Activated CD8-positive, alpha-beta memory T cell treated with anti-CD3 and anti-CD28 coated beads for 4 hours (primary cell): ENCODE measurements around the gene MSANTD1.

Experiments
- DNase-seq, 2 donors: peaks; one replicate each; pipeline ENCODE4 v3.0.0-alpha.2; 2020; ENCODE audit warnings: low read depth in 2 of 2

MSANTD1 gene

DNA sequence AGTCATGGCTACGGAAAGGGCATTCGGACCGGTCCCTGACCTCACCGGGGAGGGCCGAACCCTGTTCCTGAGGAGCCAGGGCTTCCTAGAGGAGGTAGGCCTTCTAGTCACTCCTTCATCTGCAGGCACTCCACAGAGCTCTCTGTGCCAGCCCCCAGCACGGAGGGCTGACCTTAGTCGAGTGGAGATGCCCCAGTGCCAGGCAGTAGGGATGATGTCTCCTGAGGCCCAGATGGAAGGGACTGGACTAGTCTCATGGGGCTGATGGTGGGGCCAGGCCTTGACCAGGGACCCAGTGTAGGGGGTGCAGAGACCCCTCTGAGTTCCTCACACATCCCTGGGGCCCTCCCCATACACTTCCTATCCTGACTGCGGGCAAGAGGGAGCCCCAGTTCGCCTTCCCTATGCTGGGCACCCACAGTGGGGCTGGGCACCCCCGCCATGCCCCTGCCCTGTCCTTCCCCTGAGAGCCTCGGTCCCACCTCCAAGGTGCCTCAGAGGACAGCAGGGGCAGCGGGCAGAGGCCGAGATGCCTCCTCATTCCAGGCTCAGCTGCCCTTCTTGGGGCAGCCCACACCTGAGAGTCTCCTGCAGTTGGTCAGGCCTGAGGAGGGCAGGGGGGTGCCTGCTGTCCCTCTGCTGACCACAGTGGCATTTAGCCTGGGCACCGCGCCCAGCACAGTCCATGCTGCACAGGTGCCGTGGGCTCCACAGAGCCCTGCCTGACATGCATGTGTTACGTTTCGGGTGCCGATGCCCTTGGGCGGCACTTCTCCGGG, 1.4 kb upstream of the MSANTD1 start:
- no peak for DNase-seq

DNA sequence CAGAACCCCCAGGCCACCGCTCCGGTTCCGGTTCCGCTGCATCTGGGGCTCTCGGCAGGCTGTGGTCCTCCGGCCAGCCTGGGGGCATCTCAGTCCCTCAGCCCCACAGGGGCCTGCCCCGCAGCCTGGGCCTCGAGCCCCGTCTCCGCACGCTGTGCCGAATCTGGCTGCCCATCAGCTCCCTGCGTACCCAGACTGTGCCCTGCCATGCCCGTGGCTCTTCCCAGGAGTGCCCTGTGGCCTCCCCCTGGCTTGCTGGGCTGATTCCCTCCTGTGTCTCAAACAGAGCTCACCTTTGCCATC, 830 bp upstream of the MSANTD1 start:
- DNase-seq = no peak

DNA sequence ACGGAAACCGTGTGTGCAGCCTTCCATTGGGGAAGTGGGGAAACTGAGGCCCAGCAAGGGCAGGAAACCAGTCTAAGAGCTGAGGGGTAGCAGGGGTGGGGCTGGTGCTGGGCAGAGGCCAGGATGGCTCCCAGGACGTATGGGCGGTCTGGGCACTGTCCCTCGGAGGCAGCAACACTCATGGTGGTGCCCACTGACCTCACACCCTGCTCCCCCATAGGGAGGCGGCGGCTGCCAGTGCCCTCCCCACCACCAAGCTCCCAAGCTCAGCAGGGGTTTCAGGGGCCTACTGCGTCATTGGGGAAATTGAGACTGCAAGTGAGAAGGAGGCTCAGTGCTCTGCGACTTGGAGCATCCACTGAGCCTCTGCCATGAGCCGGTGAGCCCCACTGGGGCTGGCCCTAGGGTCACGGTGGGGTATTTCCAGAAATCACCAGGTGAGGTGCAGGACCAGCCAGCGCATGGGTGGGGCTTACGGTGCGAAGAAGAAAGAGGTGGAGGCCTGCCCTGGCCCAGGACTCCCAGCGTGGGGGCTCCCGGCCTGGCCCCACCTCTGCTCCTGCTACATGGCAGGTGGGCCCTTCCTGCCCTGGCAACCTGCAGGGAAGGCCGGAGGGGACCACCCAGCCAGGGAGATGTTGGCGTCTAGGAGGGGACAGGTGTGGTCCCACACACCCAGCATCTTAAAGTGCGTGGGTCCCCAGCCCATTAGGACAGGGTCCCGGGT, 915 bp downstream of the MSANTD1 start:
- no peak for DNase-seq

DNA sequence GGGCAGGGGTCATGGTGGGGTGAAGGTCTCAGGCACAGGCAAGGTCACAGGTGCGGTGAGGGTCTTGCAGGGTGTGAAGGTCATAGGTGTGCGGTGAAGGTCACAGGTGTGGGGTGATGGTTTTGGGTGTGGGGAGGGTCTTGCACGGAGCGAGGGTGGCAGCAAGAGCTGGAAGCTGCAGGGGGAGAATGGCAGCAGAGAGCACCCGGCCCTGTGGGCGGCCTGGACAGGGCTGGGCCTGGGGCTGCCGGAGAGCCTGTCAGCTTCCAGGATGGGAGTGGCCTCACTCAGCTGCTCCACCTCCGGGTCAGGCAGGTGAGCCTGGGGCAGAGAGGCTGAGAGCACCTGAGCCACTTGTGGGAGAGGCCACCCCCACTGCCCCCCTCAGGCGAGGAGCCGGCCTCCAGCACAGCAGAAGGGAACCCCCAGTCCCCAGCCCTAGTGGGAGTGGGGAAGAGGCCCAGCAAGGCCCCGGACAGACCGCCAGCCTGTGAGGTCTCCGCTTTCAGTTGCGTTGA, 1.5 kb downstream of the MSANTD1 start:
- no peak for DNase-seq

DNA sequence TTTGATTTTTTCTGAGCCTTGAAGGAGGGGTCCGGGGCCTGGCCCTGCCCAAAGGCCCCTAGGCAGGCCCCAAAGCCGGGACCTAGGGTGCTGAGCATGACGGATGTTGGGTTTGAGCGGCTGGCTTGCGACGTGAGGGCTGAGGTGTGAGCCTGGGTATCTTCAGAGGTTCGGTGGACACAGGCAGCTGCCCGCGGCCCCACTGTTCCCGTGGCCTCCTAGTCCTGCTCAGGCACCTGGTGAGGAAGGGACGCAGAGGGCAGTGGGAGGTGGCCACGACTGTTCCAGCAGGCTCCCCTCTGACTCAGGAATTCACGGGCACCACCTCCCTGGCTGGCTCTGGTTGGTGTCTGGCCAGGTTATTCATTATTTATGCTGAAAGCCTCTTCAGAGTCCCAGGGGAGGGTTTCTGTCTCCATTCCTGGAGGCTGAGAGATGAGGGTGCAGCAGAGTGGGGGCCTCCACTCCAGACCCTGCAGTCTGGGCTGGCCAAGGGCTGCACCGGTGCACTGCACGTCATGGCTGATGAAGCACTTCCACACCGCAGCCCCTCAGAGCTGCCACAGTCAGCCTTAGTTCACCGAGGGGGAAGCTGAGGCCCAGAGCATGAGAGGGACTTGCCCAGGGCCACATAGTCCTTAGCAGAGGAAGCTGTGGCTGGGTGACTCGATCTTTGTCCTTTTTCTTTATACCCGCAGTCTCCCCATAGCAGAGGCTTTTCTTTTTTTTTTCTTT, 2.2 kb downstream of the MSANTD1 start:
- DNase-seq = no peak

DNA sequence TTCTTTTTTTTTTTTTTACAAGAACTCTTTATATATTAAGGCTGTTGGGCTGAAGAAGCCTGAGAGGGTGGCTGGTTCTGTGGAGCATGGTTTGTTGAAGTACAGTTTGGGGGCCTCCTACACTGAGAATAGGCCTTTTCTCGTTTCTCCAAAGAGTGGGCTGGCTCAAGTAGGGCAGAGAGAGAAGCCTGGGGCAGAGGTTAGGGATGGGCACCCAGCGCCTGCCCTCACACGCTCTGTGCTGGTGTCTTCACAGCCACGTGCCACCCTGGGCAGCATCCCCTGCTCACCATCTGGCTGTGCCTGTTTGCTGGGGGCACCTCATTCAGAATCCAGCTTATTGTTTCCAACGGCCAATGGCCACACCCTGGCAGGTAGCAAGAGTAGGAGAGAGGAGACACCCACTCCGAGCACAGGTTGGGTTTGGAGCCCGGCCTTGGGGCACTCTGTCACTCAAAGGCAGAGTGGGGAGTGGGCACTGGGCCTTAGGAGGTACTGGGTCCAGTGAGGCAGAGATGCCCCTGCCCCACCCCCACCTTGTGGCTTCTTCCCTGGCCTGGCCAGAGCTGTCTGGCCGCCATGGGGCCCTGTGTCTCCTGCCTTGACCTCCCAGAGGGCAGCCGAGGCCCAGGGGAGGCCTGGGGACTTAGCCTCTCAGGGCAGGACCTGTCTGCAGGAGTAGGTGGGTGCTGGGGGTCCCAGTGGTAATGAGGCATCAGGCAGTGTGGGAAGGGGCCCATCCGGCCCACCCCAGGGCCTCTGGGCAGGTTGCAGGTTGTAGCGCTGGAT, 2.9 kb downstream of the MSANTD1 start:
- DNase-seq = no peak

DNA sequence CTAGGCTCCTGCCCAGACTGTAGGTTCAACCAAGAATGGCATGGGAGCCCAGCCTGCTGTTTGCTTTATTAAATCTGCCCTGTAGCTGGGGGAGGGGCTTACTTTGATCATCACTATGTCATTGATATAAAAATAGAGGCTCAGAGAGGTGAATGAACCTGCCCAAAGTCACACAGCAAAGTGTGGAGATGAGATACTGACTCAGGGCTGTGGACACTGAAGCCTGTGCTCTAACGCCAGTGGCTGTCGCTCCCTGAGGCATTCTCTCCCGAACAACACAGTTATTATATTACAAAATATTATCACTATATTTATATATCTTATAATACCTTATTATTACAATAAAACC, 3.5 kb downstream of the MSANTD1 start:
- DNase-seq = no peak

DNA sequence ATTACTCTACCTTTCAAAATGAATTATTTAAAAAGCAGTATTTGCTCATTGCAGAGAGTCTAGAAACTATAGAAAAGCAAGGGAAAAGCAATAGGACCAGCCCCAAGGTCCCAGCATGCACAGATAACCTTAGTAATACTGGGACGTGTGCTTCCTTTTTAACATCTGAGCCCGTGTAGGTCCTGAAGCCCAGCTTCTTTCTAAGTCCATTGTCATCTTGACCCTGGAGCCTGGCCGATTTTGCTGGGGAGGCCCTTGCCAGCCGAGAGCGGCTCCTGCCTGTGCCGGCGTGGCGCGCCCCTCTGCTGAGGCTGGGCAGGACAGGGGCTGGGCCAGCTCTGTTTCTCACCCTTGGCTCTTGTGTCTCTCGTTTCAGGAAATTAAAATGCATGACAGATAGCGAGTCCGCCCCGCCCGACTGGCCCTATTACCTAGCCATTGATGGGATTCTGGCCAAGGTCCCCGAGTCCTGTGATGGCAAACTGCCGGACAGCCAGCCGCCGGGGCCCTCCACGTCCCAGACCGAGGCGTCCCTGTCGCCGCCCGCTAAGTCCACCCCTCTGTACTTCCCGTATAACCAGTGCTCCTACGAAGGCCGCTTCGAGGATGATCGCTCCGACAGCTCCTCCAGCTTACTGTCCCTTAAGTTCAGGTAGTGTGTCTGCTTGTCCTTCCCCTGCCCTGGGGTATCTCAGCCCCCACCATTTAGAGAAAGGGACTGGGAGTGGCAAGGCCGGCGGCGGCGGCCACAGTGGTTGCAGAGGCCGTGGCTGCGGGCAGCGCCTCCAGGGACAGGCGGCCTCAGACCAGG, 4.1 kb downstream of the MSANTD1 start:
- no peak for DNase-seq

DNA sequence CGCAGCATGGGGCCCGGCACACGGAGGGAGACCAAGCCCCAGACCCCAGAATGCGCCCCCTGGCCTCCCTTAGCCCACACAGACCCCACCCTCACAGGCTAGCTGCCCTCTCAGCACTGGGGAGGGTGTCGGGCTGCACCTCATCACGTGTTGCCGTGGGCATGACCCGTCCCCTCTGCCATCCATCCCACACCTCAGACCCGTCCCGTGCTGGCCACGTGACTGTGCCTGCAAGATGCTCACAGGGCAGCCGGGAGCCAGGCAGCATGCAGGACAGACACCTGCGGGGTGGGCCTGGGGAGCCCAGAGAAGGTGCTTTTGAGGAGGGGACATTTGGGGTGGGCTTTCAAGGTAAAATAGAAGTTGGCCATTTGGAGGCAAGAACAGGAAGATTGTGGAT, 4.8 kb downstream of the MSANTD1 start:
- no peak for DNase-seq

DNA sequence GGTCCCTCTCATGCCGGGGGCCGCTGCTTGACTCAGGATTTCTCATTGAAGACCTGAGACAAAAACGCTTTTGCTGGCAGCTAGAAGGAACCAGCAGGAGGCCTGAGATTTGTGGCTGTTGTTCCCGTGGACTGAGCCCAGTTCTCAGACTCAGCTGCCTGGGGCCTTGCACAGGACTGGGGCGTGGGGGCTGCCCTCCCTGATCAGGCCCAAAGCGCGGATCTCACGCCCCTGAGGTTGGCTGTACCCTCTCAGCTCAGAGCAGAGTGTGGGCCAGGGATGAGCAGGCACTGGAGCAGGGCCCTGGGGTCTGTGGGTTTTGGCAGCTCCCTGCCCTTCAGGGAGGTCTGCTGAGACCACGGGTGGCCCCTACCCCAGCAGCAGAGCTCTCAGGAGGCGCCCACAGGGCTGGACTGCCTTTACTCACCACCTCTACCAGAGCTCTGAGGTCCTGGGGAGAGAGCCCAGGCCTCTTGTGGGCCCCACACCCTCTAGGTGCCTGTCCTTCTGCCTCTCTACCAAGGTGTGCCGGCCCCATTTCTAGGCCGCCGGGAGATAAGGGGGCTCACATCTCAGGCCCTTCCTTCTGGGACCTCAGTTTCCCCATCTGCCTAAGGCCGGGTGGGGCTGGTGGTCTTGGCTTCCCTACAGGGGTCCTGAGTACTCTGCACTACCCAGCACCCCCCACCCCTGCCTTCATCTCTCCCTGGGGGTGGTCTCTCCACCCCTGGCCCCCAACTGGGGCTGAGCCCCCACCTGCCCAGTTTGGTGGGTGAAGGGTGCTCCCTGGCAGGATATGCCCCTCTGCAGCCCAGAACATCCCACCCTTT, 5.6 kb downstream of the MSANTD1 start:
- no peak for DNase-seq

DNA sequence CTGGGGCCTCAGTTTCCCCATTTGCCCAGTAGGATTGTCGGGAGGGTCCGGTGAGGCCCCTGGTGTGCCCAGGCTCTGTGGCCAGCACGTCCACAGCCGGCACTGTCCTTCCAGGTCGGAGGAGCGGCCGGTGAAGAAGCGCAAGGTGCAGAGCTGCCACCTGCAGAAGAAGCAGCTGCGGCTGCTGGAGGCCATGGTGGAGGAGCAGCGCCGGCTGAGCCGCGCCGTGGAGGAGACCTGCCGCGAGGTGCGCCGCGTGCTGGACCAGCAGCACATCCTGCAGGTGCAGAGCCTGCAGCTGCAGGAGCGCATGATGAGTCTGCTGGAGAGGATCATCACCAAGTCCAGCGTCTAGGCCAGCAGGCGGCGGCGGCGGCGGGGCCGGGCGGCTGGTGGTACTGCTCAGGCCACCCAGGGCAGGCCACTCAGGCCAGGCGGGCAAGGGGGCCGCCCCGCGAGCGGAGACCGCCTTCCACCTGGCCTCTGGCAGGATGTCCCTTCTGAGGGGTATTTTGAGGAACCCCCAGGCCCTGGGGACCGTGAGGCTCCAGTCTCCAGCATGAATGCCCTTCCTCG, 6.7 kb downstream of the MSANTD1 start:
- DNase-seq = no peak

DNA sequence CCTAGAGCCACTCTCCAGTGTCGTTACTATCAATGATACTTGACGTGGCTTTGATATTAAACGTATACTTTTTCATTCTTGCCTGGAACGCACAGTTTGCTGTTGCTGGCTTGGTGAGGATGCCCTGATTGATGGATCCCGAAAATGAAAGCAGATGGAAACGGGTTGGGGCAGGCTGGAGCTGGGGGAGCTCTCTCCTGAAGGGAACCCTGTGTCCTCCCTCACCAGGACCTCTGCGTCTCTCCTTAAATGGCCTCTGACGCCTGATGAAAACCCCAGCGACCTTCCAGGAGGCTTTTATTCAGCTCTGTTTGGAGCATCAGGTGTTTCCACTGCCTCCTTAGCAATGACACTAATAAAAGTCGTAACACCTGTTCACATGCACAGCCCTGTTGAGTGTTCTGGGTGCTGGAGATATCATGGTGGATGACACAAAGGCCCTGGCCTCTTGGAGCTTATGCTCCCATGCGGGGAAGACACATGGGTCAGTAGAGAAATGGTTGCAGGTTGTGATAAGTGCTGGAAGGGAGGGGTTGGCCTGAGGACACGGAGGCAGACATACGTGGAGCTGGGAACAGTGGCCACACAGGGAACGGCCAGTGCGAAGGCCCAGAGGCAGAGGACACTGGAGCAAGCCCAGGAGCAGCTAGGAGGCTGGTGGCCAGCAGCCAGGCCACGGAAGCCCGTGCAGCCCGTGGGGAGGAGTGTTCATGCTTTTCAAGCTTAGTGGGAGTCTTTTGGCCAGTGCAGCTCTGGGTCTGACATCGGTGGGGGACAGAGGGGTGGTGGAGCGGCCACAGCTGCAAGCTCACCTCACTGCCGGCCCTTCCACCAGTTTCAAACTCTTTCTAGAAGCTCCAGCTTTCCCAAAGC, 7.5 kb downstream of the MSANTD1 start:
- DNase-seq = no peak

DNA sequence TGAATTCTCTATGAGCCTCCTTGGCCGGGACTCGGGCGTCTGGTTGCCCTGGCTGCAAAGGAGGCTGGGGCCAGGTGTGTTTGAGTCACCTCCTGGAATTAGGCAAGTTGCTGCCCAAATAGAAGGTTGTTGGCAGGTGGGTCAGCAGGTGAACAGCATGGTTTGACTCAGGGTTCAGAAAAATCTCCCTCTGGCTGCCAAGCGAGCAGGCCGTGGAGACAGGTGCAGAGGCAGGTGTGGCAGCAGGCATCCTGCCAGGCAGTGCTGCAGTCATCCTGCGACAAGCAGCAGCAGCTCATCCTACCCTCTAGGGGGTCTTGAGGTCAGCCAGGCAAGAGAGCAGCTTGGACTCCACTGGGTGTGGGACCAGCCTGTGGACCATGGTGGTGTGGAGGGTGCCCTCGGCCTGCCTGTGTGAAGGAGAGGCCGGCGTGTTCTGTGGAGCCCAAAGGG, 8.2 kb downstream of the MSANTD1 start:
- DNase-seq = no peak

DNA sequence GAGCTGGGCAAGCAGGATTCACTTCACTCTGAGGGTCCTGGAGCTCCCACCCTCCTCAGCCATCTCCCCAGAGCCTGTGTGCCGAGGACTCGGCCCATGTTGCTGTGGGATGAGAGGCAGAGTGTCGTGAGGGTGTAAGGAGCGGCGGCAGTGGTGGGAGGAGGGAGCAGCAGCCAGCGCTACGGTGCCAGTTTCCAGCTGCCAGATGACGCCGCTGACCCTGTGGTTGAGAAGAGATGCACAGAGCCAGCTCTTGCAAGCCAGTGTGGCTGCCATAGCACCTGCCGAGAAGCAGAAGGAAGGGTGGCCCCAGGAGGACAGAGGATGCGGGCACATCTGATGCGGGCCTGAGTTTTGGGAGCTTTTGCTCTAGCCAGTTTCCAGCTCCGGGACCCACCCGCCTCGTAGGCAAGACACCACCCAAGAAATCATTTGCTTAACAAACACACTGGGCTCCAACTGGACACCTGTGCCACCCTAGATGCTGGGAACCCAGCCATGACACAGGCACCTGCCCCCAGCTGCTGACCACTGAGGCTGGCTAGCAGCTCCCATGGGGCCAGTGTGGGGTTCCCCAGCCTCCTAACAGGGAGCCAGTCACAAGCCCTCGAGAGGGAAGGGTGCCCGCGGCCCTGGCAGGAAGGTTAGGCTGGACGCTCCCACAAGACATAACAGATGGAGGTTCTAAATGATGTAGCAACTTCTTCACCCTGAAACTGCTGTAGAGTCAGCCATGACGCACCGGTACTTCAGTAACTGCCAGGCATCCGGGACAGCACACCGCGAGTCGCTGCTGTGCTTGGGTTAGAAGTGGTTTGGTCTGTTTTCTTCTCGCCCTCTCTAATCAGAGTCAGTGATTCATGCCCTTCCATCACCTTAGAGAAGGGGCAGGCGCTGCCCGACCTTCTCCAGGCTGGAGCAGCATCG, 8.9 kb downstream of the MSANTD1 start:
- no peak for DNase-seq

DNA sequence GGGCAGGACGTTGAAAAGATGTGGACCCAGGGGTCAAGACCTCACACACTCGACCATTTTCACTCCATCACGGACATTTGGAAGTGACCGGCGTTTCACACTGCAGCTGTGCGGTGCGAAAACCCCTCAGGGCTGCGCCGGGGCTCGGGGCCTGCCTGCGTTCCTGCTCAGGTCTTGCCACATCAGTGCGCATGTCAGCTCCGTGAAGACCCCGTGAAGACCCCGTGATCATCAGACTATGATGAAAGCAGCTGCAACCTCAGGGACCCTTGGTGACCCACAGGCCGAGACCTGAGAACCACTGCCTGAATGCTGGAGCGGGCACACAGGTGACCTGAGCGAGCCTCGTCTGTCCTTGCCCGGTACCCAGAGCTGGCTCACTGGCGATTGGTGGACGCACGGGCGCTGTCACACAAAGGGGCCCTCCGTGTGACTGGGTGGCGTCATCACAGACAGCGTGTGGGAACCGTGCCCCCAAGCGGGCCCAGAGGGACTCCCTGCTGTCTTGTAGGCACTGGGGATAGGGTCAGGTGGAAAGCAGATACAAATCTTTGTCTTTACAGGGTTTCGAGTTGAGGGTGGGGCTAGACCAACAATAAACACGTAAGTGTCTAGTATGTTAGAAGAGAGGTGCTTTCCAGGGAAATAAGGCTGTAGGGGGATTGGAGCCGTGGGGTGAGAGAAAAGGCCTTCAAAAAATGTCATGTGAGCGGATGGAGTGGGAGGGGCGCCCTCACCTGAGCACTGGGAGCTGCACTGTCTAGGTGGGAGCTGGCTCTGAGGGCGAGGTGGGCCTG, 12.7 kb downstream of the MSANTD1 start:
- no peak for DNase-seq

DNA sequence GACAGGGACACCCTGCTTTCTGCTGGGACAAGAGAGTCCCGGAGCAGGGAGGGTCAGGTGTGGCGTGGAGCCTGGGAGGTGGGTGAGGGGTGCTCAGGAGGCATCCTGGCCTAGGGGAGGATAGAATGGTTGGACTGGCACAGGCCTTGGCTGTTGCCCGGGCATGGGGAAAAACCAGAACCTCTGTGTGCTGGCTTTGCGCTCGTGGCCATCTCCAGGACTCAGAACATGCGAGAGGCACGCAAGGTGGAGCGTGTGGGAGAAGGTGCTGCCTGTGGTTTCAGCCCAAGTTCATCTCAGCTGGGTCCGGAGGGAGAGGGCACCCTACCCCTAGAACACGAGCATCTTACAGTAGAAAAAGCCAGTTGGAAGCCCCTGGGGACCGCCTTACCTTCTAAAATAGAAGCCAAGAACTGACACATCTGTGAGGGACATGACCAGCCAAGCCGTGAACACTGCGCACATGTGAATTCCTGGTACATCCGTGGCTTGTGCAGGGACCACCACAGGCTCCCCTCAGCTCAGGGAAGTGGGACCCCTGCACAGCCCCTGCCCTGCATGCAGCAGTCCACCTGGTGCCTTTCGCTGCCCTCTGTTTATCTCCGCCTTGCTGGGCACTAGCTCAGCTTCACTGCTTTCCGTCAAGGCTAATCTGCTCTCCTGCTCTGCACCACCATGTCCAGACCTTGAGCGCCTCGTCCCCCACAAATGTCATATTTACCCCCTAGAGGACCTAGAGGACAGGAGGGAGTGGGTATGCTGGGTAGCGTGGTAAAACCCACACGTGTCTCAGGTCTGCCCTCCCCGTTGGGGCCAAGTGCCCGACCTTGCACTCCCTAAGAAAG, 13.5 kb downstream of the MSANTD1 start:
- no peak for DNase-seq
